ENCODE results near the gene AP4B1. TPM values are rescaled to one million over a fixed set of nuclear protein-coding genes. Genes with fewer than 3 reads are reported as not detected.
A peak's percentile ranks its signal among the peaks of the same experiment; 100 is the strongest.

AP4B1 gene
- total RNA-seq, 4 donors from 2014 or later, result 7.1 to 21.9 (median 12.6) TPM

GRCh38 chr1:113943028-113943811 is 38.6 kb upstream of the AP4B1 start:
- TF ChIP-seq EP300 (IDR thresholded peaks at IDR 0.05) (no peak), POLR2A (IDR thresholded peaks at IDR 0.05) (no peak), CTCF (IDR thresholded peaks at IDR 0.05) (no peak), POLR2AphosphoS5 (IDR thresholded peaks at IDR 0.05) (no peak)
- ATAC-seq, result peak; percentile 75
- H3K4me3 ChIP-seq, result no peak overlapping the region
- H3K9me3 ChIP-seq, result no peaks in the 10 kb centered on the region
- no peak overlapping the region for H3K27ac ChIP-seq
- peaks cover 0 to 74% (median 27%) of the 10 kb centered on the region in 3 donors for H3K4me1 ChIP-seq
- H3K27me3 ChIP-seq, result no peaks in the 10 kb centered on the region
- H3K36me3 ChIP-seq, result peaks cover 0 to 24% of the 10 kb centered on the region in 2 donors

DNA sequence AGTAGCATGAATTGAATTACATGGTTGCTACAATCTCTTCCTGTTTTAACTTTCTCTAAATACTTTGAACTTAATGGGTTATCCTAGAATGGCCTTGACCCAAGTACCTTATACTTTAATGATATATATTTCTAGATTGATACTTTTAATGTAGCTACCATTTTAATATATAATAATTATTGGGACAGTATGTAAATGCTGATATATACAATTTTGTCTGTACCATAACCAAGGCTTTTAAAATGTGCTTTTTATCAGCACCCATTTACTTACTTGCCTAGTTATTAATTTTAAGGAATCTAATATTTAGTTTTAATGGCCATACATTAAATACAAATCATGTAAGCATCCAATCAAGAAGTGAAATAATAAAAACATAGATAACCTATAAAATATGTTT is 37.9 kb upstream of the AP4B1 start:
- Histone ChIP-seq H3K27ac (no peak overlapping the region), H3K36me3 (peaks cover 0 to 24% of the 10 kb centered on the region in 2 donors), H3K9me3 (no peaks in the 10 kb centered on the region), H3K4me1 (peaks cover 0 to 74% (median 25%) of the 10 kb centered on the region in 3 donors), H3K4me3 (no peak overlapping the region), H3K27me3 (no peaks in the 10 kb centered on the region)
- no peak for ATAC-seq
- no peak for TF ChIP-seq POLR2AphosphoS5 (IDR thresholded peaks at IDR 0.05)
- no peak for TF ChIP-seq EP300 (IDR thresholded peaks at IDR 0.05)
- no peak for TF ChIP-seq CTCF (IDR thresholded peaks at IDR 0.05)
- no peak for TF ChIP-seq POLR2A (IDR thresholded peaks at IDR 0.05)

DNA sequence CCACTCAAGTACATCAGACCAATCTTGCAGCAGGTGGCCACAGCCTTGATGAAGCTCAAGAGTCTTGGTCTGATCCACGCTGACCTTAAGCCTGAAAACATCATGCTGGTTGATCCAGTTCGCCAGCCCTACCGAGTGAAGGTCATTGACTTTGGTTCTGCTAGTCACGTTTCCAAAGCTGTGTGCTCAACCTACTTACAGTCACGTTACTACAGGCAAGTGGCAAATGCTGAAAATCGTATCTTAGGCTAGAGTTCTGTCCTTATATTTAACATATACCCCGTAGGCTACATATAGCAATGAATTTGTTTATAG is 36.6 kb upstream of the AP4B1 start:
- no peak overlapping the region for H3K27ac ChIP-seq
- peaks cover 0 to 73% (median 13%) of the 10 kb centered on the region in 3 donors for H3K4me1 ChIP-seq
- ATAC-seq, result no peak
- 66 to 81% methylated on average over 5 to 7 of the region's 7 CpGs for WGBS, 2 donors (ENCODE audit: low coverage in 1 of 2)
- no peak for TF ChIP-seq POLR2AphosphoS5 (IDR thresholded peaks at IDR 0.05)
- no peak for TF ChIP-seq POLR2A (IDR thresholded peaks at IDR 0.05)
- no peak for TF ChIP-seq EP300 (IDR thresholded peaks at IDR 0.05)
- no peak for TF ChIP-seq CTCF (IDR thresholded peaks at IDR 0.05)
- no peaks in the 10 kb centered on the region for H3K27me3 ChIP-seq
- peaks cover 0 to 24% of the 10 kb centered on the region in 2 donors for H3K36me3 ChIP-seq
- H3K9me3 ChIP-seq, result no peaks in the 10 kb centered on the region
- H3K4me3 ChIP-seq, result no peak overlapping the region

DNA sequence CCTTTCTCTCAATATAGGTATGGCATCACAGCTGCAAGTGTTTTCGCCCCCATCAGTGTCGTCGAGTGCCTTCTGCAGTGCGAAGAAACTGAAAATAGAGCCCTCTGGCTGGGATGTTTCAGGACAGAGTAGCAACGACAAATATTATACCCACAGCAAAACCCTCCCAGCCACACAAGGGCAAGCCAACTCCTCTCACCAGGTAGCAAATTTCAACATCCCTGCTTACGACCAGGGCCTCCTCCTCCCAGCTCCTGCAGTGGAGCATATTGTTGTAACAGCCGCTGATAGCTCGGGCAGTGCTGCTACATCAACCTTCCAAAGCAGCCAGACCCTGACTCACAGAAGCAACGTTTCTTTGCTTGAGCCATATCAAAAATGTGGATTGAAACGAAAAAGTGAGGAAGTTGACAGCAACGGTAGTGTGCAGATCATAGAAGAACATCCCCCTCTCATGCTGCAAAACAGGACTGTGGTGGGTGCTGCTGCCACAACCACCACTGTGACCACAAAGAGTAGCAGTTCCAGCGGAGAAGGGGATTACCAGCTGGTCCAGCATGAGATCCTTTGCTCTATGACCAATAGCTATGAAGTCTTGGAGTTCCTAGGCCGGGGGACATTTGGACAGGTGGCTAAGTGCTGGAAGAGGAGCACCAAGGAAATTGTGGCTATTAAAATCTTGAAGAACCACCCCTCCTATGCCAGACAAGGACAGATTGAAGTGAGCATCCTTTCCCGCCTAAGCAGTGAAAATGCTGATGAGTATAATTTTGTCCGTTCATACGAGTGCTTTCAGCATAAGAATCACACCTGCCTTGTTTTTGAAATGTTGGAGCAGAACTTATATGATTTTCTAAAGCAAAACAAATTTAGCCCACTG is 36.0 kb upstream of the AP4B1 start:
- H3K27me3 ChIP-seq, result no peaks in the 10 kb centered on the region
- peaks cover 0 to 24% of the 10 kb centered on the region in 2 donors for H3K36me3 ChIP-seq
- no peak overlapping the region for H3K4me3 ChIP-seq
- no peak overlapping the region for H3K27ac ChIP-seq
- no peak for ATAC-seq
- H3K9me3 ChIP-seq, result no peaks in the 10 kb centered on the region
- peaks cover 0 to 70% (median 9%) of the 10 kb centered on the region in 3 donors for H3K4me1 ChIP-seq
- WGBS, 2 donors (ENCODE audit: low coverage in 1 of 2), result 76 to 89% methylated on average over 10 to 12 of the region's 16 CpGs
- TF ChIP-seq CTCF (IDR thresholded peaks at IDR 0.05) (no peak), POLR2A (IDR thresholded peaks at IDR 0.05) (no peak), EP300 (IDR thresholded peaks at IDR 0.05) (no peak), POLR2AphosphoS5 (IDR thresholded peaks at IDR 0.05) (no peak)

Data from gastroesophageal sphincter (tissue), 4 donors.